ACC112 (cell line): ENCODE results near the gene NFKB1.

ENCODE experiments used
- H2AFZ ChIP-seq: fragments of 200-600 bp; sonication (generic); one replicate; pipeline ENCODE4 v1.6.0; 2017; ENCODE audit warnings: antibody characterized with exemption, low read length; ENCODE audit not compliant: unreplicated experiment
- H3K27ac ChIP-seq: fragments of 200-600 bp; sonication (generic); 2 replicates; pipeline ENCODE4 v1.5.1; 2014; ENCODE audit warnings: low read depth, mild to moderate bottlenecking, antibody characterized with exemption, low read length, moderate library complexity
- H3K27me3 ChIP-seq: fragments of 200-600 bp; sonication (generic); 2 replicates; pipeline ENCODE4 v1.6.1; 2014; ENCODE audit warnings: mild to moderate bottlenecking, antibody characterized with exemption, low read length, moderate library complexity, mixed read lengths; ENCODE audit not compliant: insufficient read depth
- H3K36me3 ChIP-seq: fragments of 200-600 bp; sonication (generic); 2 replicates; pipeline ENCODE4 v1.6.1; 2016; ENCODE audit warnings: mild to moderate bottlenecking, antibody characterized with exemption, low read length, moderate library complexity, mixed read lengths; ENCODE audit not compliant: insufficient read depth
- H3K4me1 ChIP-seq: fragments of 200-600 bp; sonication (generic); one replicate; pipeline ENCODE4 v1.6.1; 2016; ENCODE audit warnings: low read length, mixed read lengths; ENCODE audit not compliant: insufficient read depth, unreplicated experiment, control insufficient read depth
- H3K4me3 ChIP-seq: fragments of 200-600 bp; sonication (generic); 2 replicates; pipeline ENCODE4 v1.5.1; 2014; ENCODE audit warnings: mild to moderate bottlenecking, low read depth, low read length
- H3K79me2 ChIP-seq: fragments of 200-600 bp; sonication (generic); one replicate; pipeline ENCODE4 v1.6.0; 2016; ENCODE audit warnings: low read length; ENCODE audit not compliant: control insufficient read depth, unreplicated experiment, insufficient read depth

NFKB1 gene

GRCh38 chr4:102633100-102633499 lies 131.9 kb downstream of the NFKB1 start:
- Histone ChIP-seq H3K27me3 (no peaks in the 10 kb centered on the region), H3K36me3 (no peaks in the 10 kb centered on the region), H3K79me2 (no peaks in the 10 kb centered on the region), H2AFZ (no peak overlapping the region), H3K27ac (no peak overlapping the region), H3K4me3 (no peak overlapping the region), H3K4me1 (peaks cover 7% of the 10 kb centered on the region)

GRCh38 chr4:102637391-102637790 lies 136.2 kb downstream of the NFKB1 start:
- H3K36me3 ChIP-seq: no peaks in the 10 kb centered on the region

GRCh38 chr4:102638621-102639020 lies 137.5 kb downstream of the NFKB1 start:
- H3K36me3 ChIP-seq: no peaks in the 10 kb centered on the region
- no peaks in the 10 kb centered on the region for H3K79me2 ChIP-seq
- no peak overlapping the region for H2AFZ ChIP-seq
- H3K4me1 ChIP-seq: peaks cover 27% of the 10 kb centered on the region
- no peak overlapping the region for H3K4me3 ChIP-seq
- no peaks in the 10 kb centered on the region for H3K27me3 ChIP-seq
- no peak overlapping the region for H3K27ac ChIP-seq

More at GRCh38 chr4:102637391-102637790, 136.2 kb downstream of the NFKB1 start:
- H2AFZ ChIP-seq: no peak overlapping the region
- H3K79me2 ChIP-seq: no peaks in the 10 kb centered on the region
- H3K27me3 ChIP-seq: no peaks in the 10 kb centered on the region
- H3K27ac ChIP-seq: no peak overlapping the region
- H3K4me3 ChIP-seq: no peak overlapping the region
- H3K4me1 ChIP-seq: peaks cover 15% of the 10 kb centered on the region

- no peak overlapping the region for H3K27ac ChIP-seq
- H3K27me3 ChIP-seq: no peaks in the 10 kb centered on the region
- H3K4me1 ChIP-seq: peaks cover 28% of the 10 kb centered on the region
- no peak overlapping the region for H3K4me3 ChIP-seq
- H2AFZ ChIP-seq: no peak overlapping the region
- no peaks in the 10 kb centered on the region for H3K79me2 ChIP-seq
- H3K36me3 ChIP-seq: no peaks in the 10 kb centered on the region
These were observed 138.4 kb downstream of the NFKB1 start for GRCh38 chr4:102639598-102639997.

- Histone ChIP-seq H3K79me2 (no peaks in the 10 kb centered on the region), H2AFZ (no peak overlapping the region), H3K27ac (no peak overlapping the region), H3K4me3 (no peak overlapping the region), H3K27me3 (no peaks in the 10 kb centered on the region), H3K4me1 (peaks cover 28% of the 10 kb centered on the region), H3K36me3 (0 out of 2 replicates have a peak, but pooled peaks cover 2% of the 10 kb centered on the region)
These were observed 139.5 kb downstream of the NFKB1 start for GRCh38 chr4:102640669-102641068.

- Histone ChIP-seq H3K4me3 (no peak overlapping the region), H3K4me1 (peaks cover 28% of the 10 kb centered on the region), H3K36me3 (0 out of 2 replicates have a peak, but pooled peaks cover 5% of the 10 kb centered on the region), H3K27ac (no peak overlapping the region), H2AFZ (no peak overlapping the region), H3K27me3 (no peaks in the 10 kb centered on the region), H3K79me2 (no peaks in the 10 kb centered on the region)
These were observed 140.6 kb downstream of the NFKB1 start for GRCh38 chr4:102641793-102642192.

- Histone ChIP-seq H3K4me3 (no peak overlapping the region), H3K27ac (peak overlapping the region; percentile 29), H3K4me1 (peaks cover 28% of the 10 kb centered on the region), H3K79me2 (no peaks in the 10 kb centered on the region), H3K27me3 (no peaks in the 10 kb centered on the region), H3K36me3 (0 out of 2 replicates have a peak, but pooled peaks cover 5% of the 10 kb centered on the region), H2AFZ (no peak overlapping the region)
These were observed 141.6 kb downstream of the NFKB1 start for GRCh38 chr4:102642631-102643298.

GRCh38 chr4:102647117-102647516 lies 146.0 kb downstream of the NFKB1 start:
- H3K36me3 ChIP-seq: peaks cover 19% of the 10 kb centered on the region
- no peak overlapping the region for H3K4me3 ChIP-seq
- H3K27ac ChIP-seq: no peak overlapping the region
- H3K79me2 ChIP-seq: no peaks in the 10 kb centered on the region
- no peaks in the 10 kb centered on the region for H3K27me3 ChIP-seq
- no peak overlapping the region for H2AFZ ChIP-seq
- H3K4me1 ChIP-seq: peaks cover 13% of the 10 kb centered on the region

DNA sequence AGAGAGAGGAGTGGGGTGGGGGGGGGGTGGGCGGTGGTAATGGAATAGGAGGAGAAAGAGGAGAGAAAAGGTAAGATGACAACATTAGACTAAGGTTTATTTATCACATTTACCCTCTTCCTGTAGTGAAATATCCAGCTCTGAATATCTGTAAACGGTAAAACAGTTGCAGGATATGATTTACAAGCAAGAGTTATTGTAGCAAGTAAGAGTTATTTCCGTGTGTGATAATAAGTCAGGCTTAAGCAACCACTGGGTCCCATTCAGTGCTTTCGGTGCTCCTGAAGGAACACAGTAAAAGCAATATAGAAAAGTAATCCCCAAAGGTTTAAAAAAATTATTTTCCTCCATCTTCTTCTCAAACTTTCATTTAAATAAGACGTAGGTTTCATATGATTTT lies 156.0 kb downstream of the NFKB1 start:
- Histone ChIP-seq H3K27me3 (no peaks in the 10 kb centered on the region), H3K4me1 (no peaks in the 10 kb centered on the region), H3K27ac (no peak overlapping the region), H3K36me3 (no peaks in the 10 kb centered on the region), H3K79me2 (no peaks in the 10 kb centered on the region), H2AFZ (no peak overlapping the region), H3K4me3 (no peak overlapping the region)

GRCh38 chr4:102663073-102663472 lies 161.9 kb downstream of the NFKB1 start:
- no peak overlapping the region for H3K27ac ChIP-seq
- no peak overlapping the region for H2AFZ ChIP-seq
- peaks cover 5% of the 10 kb centered on the region for H3K4me1 ChIP-seq
- no peak overlapping the region for H3K4me3 ChIP-seq
- H3K27me3 ChIP-seq: no peaks in the 10 kb centered on the region
- no peaks in the 10 kb centered on the region for H3K36me3 ChIP-seq
- no peaks in the 10 kb centered on the region for H3K79me2 ChIP-seq

GRCh38 chr4:102665527-102665926 lies 164.4 kb downstream of the NFKB1 start:
- Histone ChIP-seq H3K36me3 (no peaks in the 10 kb centered on the region; the same call in 1 of the 2 replicates), H3K4me3 (no peak overlapping the region), H3K79me2 (no peaks in the 10 kb centered on the region), H3K4me1 (peaks cover 5% of the 10 kb centered on the region), H3K27me3 (no peaks in the 10 kb centered on the region), H2AFZ (no peak overlapping the region), H3K27ac (no peak overlapping the region)
